NCI-H1436 treated with DMSO at 0.1 percent for 48 hours (cell line): ENCODE data around the gene MALL.
"Not testable (repeated sequence)": the region's sequence is repeated elsewhere in the genome, so short reads cannot be mapped to it uniquely, and the experiment has no call there.

Experiments
- DNase-seq: peaks from one replicate; lab custom pipeline; 2025; lab: John Stamatoyannopoulos, UW

MALL gene

DNA sequence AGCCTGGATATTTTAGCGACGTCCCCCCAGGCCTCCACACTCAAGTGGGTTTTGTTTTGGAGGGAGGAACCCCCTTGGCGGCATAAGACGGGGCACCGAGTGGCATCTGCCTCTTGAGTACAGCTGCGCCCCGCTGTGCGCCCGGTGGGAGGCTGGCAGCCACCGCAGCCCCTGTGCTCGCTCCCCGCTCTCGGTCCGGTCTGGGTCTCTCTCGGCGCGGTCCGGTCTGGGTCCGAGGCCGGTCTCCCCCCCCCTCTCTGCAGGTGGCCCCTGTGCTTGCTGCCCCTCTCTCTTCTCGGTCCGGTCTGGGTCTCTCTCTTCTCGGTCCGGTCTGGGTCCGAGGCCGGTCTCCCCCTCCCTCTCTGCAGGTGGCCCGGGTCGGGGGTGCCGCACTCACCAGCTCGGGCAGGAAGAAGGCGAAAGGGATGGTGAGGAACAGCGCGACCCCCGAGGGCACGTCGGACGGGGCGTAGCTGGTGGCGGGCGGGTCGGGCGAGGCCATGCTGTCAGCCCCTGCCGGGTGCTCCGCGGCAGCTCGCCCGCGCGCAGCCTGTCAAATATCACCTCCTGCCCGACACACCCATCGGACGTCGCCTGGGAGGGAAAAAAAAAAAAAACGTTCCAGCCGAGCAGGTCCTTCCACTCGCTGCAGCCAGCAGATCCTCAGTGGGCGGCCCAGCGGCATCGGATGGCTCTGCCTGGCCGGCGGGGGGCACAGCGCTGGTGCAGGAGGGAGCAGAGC, at the start of gene MALL:
TSS of gene MALL (minus strand) at position 532 of the 742 bp plus-strand sequence. CDS start at position 502, 30 bp downstream.
- DNase-seq: no peak

DNA sequence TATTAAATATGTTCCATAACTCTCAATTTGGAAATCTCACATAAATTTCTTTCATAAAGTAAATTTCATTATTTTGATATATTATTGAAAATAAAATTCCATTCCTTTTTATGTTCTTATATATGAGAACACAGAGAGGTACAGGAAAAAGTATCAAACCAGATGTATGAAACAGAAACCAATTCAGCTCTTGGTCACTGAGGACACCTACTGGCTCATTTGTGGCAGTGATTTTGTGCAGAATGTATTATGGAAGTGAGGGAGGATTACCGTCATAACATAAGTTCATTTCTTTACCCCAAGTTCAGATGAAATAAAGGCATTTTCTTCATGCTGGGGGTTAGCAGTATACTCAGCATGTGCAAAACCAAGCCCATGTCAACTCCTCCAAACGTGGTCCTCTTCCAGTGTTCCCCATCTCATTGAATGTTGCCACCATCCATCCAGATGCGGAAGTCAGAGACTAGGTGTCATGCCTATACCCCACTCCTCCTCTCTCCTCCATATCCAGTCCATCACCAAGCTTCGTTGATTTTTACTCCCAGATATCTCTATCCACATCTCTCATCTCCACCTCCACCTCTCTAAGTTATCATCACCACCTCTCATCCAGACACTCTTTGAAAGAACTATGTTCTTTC, 41.7 kb upstream of the MALL start:
- no peak for DNase-seq

DNA sequence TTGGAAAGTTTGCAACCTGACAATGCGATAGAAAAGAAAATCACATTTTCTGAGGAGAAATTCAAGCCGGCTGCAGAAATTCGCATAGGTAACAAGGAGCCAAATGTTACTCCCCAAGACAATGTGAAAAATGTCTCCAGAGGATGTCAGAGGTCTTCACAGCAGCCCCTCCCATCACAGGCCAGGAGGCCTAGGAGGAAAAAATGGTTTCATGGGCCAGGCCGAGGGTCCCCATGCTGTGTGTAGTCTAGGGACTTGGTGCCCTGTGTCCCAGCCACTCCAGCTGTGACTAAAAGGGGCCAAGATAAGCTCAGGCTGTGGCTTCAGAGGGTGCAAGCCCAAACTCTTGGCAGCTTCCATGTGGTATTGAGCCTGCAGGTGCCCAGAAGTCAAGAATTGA, 39.2 kb upstream of the MALL start:
- DNase-seq: not testable (repeated sequence)

DNA sequence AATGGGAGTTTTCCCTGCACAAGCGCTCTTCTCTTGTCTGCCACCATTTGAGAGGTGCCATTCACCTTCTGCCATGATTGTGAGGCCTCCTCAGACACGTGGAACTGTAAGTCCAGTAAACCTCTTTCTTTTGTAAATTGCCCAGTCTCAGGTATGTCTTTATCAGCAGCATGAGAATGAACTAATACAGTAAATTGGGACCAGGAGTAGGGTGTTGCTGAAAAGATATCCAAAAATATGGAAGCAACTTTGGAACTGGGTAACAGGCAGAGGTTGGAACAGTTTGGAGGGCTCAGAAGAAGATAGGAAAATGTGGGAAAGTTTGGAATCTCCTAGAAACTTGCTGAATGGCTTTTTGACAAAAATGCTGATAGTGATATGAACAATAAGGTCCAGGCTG, 38.6 kb upstream of the MALL start:
- DNase-seq: not testable (repeated sequence)

DNA sequence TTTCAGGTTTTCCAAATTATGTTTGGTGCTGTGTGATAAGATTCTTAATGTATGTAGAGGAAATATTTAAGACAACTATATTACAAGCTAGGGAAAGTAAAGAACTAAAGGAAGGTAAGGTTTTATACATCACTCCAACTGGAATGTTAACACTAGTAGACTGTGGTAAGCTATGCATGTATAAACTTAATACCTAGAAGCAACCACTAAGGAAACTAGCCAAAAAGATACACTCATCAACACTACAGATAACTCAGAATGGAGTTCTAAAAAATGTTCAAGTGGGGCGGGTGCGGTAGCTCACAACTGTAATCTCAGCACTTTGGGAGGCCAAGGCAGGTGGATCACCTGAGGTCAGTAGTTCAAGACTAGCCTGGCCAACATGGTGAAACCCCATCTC, 37.8 kb upstream of the MALL start:
- no peak for DNase-seq

DNA sequence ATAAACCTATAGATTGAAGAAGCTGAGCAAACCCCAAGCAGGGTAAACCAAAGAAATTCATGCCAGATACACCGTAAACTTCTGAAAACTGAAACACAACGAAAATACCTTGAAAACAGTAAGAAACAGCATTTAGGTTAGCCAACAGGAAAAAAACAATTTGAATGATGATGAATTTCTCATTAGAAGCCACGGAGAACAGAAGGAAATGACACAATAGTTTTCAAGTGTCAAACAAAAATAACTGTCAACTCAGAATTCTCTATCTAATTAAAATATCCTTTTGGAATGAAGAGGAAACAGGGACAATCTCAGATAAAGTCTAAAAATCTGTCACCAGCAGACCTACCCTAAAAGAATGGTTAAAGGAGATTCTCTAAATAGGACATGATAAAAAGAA, 37.3 kb upstream of the MALL start:
- DNase-seq: no peak

DNA sequence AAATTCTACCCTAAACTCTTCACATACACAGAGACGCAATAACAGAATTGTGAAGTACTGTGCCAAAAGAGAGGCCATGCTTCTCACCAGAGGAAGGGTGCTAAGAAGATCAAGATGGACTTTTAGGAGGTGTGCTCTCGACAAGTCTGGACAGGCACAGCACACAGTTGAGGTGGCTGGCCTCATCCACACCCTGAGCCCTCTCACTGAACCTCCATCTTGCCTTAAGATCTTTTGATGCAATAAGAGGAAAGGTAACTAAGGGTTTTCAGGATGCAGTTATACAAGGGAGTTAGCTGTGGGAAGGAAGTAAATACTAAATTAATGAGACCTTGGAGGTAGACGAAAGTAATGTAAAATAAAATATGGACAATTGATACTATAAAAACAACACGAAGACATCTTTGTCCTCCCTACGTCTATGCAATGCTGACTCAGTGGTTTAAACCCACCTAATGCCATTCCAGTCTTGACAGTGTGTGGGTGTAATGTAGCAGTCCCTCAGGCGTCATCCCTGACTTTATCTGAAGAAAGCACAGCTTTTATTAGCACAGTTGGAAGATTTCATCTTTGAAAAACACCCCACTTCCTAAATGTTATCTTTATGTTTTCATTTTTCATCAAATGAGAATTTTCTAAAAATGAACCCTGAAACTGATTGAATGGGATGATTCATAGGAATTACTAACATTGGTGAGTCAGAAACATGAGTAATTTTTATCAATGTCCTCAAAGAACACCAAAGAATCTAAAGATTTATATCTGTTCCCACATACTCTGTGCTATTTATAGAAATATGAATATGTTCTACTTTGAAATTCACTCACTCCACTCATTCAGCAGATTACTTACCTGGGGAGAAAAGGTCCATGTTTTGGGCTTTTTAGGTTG, 34.0 kb upstream of the MALL start:
- DNase-seq: no peak

DNA sequence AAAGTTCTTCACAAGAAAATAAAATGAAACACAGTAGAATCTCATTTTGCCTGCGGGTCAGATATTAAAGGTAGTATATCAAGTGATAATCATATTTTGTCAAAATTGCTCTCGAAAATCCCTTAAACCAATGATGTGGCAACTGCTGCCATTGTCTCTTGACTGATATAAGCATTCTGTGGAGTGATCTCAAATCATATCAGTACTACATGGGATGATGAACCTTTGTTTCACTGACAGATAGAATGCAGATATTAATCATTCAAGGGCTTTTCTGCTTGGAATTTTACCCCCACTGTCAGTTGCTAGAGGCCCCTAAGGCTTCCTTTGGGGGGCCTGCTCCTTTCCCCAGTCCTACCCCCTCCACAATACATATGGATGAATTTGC, 31.3 kb upstream of the MALL start:
- DNase-seq: no peak

DNA sequence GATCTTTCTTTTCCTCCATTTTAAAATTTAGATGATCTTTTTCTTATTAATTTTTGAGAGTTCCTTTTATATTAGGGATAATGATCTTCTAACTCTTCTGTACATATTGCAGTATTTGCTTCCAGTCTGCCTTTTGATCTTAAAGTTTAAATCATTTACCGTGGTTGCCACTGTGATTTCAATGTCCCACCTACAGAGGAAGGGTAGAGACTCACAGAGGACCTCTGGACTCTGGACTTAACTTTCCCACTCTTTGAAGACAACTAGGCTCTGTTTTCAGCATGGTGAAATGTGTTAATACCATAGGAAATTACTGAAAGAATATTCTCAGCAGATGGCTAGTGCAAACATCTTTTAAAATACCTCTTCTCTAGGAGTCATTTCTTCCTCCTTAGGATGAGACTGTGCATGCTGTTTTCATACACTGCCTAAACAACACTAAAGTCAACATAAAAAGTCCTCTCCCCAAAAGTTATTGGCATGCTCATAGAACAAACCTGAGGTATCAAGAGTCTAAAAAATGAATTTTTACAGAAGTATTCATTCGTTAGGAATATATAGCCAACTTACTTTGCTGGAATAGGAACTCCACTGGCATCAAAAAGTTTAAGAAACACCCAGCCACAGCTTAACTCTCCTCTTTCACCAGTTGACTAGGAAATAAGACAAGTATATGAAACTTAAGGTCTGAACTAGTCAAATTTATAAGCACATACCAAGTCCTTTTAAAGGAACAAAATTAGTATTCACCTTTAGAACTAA, 30.7 kb upstream of the MALL start:
- no peak for DNase-seq

DNA sequence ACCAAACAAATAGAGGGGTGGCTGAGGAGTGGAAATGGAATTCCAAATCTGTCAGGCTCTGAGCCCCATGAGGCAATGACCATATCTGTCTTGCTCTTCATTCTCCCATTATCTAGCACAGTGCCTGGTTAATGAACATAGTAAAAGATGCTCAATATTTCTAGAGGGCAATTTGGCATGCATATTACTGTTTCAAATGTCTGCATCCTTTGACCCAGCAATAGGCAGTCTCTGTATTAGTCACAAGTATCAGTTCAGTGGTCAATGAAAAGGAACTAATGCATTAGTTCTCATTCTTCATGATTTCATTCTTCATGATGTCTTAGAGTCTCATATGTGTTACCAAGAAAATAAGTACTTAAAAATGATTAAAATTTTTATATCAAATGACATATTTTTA, 28.4 kb upstream of the MALL start:
- no peak for DNase-seq

DNA sequence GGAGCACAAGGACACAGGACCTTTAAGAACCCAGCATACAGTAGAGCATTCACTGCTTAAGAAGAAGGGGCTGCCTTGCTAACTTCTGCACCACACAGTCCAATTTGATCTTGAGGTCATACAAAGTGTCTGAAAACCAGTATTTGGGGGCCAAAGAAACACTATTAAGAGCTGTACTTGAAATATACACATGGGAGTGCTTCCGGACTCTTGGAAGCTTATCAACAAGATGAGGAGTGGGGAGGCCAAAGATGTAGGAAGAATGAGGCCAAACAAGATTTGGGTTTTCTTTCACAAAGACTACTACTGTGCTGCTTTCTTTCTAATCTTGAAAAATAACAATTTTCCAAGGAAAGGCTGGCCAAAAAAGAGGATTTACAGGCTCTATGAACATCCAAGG, 24.8 kb upstream of the MALL start:
- no peak for DNase-seq

DNA sequence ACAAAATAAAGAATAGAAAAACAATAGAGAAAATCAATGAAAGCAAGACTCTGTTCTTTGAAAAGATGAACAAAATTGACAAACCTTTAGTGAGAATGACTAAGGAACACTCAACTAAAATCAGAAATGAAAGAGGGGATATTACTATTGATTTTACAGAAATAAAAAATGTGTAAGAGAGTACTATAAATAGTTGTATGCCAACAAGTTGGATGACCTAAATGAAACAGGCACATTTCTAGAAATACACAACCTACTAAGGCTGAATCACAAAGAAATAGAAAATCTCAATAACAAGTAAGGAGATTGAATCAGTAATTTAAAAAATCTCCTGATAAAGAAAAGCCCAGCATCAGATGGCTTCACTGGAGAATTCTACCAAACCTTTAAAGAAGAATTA, 18.4 kb upstream of the MALL start:
- no peak for DNase-seq

DNA sequence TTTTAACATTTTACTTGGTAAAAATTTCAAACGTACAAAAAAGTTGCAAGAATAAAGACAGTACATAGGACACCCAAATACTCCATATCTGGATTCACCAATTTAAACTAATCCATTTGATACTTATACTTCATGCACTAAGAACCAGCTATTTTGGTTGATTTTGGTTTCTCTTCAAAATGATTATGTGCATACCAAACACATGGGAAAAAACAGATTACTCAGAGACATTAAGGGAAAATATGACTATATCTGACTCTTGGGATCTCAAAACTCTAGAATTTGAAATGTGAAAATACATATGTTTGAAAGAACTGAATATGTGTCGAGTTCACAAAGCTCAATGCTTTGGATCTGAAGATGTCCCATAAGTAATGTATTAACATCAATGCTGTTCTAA, 15.5 kb upstream of the MALL start:
- no peak for DNase-seq

DNA sequence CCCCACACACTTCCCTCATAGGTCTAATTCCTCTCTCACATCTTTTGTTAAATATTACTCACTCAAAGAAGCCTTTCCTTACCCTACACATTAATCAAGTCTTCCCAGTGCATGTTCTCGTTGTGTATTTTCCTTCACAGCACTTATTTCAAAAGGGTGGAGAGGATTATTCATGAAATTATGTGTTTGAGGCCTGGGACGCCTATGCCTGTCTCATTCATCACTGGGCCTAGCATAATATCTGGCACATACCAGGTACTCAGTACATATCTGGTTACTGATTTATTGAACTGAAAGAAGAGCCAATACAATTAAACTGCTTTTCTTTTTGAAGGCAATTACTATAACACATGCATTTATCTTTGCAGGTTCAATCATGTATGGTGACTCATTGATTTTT, 15.1 kb upstream of the MALL start:
- no peak for DNase-seq

DNA sequence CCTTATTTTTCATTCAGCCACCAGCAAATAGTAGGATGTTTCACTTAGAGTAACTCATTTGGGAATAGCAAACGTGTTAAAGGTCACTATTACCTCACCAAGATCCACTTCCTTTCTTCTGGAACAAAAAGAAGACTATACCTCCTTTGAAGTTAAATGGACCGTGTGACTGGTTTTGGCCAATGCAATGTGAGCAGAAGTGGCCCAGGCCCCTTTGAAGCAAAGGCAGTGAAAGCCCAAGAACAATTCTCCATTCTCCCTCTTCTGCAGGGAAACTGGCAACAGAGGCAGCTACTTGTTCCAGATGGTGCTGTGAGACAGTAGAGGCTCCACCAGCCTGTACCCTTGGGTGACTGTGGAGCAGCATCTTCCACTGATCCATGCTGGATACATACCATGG, 11.3 kb upstream of the MALL start:
- no peak for DNase-seq

DNA sequence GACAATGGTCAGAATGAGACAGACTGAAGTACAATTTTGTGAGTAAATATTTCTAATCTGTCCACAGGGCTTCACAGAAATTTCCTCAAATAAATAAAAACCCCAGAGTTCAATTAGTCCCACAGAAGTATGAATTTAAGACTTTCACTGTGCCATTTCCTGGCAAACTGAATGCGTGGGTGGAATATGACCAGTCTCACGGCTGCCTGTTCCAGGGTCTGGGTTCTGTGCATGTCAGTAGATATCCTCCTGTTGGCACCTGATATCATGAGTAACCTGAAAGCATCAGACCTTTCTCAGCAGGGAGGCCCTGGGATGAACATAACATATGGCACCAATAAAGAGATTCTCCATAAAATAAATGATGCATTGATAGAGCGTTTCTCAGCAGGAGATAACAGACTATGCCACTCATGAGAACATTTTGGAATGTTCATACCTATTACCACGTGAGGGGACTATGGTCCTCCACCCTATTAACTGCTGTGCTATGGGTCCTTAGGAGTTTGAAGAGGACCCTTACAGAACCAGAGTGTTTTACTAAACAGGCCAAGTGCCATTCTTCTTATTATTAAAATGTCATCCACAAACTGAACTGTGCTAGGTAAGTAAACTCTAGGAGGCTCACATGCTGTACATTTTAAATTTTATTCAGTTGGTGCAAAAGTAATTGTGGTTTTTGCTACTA, 10.6 kb upstream of the MALL start:
- DNase-seq: no peak

DNA sequence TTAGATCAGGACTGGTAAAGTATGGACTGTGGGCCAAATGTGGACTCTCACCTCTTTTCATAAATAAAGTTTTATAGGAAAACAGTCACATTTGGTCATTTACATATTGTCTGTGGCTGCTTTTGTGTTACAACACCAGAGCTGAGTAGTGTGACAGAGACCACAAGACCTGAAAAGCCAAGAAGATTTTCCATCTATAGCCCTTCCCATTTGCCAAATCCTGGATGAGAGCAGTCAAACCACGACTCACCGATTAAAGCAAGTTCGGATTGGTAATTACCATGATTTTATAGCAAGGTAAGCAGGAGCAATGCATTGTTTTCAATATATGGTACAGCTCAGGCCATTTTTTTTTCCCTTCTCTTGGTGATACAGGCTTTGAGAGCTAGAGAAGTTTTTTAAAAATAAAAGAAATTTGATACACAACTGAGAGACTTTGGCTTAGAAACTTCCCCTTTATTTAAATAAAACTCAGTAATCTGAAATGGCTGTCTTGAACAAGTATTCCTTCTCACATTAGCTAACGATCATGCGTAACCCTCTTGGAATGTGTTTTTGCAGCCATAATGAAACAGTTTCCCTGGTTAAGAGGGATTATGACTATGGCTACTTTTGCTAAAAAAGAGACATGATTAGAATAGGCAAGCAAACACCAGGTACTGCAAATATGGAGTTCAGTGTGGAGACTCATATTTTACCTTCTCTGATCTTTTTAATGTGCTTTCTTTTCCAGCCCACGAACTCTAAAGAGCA, 9.5 kb upstream of the MALL start:
- no peak for DNase-seq

DNA sequence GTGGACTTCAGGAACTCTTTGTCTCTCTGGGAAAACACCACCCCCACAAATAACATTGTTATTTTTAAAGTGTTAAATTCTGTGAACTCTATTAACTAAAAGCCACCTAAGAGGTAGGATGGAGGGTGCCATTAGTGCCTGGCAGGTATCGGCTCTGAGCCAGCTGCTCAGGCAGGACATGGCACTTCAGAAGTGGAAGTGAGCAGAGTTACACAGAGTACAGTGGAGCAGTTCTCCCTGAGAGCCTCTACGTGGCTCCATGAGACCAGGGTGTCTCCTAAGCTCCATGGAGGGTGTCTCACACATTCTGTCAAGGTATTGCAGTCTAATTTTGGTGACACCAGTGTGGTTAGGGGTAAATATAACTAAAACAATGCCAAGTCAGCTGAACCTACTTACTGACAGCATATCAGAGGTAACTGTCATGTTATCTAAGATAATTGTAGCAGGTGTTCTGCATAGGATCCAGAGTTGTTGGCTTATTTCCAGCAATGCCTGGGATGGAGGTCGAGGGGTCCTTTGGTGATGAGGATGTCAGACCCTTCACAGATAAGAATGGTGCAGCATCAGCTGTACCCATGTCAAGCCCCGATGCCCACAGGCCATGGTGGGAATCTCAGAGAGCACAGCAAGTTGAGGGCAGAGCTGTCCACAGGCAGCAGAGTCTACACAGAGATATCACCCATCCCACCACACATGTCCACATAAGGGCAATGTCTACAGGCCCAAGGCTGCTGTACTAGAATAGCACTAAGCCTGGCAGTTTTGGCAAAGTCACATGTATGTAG, 8.6 kb upstream of the MALL start:
- DNase-seq: no peak

DNA sequence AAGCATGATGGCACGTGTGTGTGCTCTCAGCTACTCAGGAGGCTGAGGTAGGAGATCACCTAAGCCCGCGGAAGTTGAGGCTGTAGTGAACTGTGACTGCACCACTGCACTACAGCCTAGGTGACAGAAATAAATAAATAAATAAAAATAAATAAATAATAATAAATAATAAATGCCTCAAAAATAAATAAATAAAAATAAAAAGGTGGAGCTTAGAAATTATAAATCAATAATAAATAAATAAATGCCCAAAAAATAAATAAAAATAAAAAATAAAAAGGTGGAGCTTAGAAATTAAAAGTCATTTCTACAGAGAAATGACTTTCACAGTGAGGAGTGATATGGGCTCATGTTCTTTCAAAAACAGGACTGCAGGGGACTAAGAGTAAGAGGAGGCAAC, 6.0 kb upstream of the MALL start:
- no peak for DNase-seq

DNA sequence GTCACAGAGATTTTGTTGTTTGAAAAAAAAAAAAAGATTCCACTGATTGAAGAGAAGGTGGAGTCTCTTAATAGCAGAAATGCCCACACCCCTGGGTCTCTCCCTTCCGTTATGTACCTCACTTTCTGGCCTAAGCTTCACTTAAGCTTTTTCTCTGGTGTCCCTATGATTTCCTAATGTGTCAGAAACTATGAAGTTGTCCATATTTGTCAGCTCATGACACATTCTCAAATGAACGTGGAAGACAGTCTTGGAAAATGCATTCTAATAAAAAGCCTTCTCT, 5.4 kb upstream of the MALL start:
- no peak for DNase-seq
